Kidney capillary endothelial cell (primary cell): ENCODE results near the gene CHRM2.
"Not testable (repeated sequence)": the region's sequence is repeated elsewhere in the genome, so short reads cannot be mapped to it uniquely, and the experiment has no call there.

Experiments
- DNase-seq: peaks from one replicate; pipeline ENCODE4 v3.0.0-alpha.2; 2018; ENCODE audit warnings: low spot score

The CHRM2 gene

DNA sequence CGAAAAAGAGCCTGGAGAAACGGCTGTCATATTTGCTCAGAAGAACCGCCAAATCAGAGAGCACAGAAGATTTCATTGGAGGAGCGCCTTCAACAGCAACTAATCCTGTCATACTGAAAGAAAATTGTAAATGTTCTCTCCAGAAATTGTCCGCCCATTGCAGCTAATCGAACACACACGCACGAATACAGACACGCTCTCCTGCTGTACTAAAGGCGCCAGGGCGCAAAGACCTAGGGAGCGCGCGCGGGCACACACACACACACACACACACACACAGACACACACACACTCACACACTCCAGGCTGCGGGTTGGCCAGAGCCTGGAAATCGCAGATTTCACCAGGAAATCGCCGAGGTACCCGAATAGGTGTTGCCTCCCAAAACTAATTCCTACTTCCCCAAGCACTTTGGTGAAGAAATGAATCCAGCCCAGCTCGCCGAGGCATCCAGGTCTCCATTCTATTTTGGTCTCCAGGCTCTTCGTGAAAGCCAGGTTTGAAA, at the start of gene CHRM2:
CHRM2 (plus strand) TSS at position 157 of the 505 bp plus-strand sequence. CDS start 146,214 bp downstream, outside the sequence.
- no peak for DNase-seq

DNA sequence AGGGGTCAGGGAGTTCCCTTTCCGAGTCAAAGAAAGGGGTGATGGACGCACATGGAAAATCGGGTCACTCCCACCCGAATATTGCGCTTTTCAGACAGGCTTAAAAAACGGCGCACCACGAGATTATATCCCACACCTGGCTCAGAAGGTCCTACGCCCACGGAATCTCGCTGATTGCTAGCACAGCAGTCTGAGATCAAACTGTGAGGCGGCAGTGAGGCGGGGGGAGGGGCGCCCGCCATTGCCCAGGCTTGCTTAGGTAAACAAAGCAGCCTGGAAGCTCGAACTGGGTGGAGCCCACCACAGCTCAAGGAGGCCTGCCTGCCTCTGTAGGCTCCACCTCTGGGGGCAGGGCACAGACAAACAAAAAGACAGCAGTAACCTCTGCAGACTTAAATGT, 37.1 kb upstream of the CHRM2 start:
- not testable (repeated sequence) for DNase-seq

DNA sequence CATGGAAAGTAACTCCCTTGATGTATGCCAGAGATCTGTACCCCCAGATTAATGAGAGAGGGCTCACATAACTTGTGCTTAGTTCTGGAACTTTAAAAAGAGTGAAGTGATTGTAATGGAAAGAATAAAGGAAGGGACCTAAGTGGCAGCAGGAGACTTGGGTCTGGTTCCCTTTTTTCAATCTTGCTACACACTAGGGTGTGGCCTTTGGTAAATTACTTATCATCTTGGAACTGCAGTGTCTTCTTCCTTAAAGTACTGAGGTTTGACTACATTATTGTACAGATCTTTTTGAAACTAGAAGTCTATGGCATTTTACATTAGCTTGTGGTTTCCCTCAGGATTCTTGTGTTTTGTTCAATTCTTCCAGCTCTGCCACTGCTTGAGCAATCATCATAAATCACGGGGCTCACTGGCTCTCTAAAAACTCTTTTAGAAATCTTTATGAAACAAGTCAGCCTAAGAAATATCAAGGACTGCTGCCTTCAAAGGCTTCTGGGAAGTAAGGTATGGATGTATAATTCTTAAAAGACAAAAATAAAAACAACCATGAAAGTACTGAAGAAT, 22.5 kb upstream of the CHRM2 start:
- DNase-seq: no peak

DNA sequence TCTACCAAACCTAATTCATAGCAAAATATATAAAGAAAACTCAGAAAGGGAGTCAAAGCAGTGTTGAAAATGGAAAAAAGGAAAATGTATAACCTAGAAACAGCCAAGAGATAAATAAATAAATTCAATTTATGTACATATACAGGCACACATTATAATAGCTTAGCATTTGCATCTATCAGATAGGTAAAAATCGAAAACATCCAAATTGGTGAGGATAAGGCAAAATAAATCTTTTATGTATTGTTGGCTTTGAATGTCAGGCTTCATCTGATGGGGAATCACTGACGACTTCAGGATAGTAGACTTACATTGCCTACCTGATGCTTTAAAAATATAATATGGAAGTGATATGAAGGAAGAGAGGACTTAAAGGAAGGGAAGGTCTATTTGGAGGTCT, 20.6 kb upstream of the CHRM2 start:
- no peak for DNase-seq

DNA sequence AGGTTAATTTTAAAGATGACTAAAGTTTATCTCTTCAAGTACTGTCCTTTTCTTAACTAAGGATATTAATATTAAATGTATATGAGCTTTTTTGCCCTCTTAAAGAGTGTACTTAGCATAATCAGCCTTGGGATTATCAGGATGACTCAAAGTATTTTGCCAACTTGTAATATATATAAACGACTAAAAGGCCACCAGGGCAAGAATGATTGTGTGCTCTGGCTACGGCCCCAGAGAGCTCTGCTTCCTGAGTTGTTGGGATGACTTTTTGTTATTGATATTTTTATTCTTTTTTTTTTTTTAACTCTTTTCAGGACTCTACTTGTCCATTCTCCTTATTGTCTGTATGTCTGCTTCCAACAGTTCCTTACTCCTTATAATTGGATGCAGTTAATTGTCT, 14.8 kb upstream of the CHRM2 start:
- no peak for DNase-seq

DNA sequence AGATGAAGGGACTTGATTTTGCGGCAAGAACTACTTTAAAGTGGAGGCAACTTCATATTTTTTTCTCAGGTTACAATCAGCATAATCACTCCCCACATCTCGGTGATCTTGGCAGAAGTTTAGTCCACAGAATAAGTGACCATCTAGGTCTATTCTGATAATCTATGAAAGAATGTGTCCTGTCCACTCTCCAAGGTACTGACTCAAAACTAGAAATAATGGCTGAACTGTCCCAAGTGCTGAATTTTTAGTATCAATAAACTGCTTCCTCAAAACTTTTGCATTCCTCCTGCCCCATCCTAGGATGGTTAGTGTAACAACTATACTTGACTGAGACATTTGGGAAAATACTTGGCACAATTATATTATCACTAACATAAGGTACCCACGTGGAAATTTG, 10.9 kb upstream of the CHRM2 start:
- no peak for DNase-seq

DNA sequence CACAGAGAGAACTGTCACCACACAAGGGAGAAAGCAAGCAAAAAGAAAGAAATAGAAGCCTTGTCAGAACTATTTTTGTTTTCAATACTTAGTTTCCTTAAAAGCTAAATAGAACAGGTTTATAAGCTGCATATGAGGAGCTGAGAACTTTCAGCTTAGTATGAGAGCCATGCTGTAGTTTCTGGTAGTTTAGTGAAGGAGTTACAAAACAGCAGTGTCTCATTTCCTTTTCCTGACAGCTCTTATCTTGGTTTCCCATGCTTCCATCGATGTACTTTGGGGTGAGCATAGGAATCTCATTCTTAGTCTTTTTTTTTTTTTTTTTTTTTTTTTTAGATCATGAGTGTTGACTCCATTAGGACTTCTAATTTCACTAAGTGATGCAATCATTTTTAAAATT, 8.6 kb upstream of the CHRM2 start:
- DNase-seq: no peak

DNA sequence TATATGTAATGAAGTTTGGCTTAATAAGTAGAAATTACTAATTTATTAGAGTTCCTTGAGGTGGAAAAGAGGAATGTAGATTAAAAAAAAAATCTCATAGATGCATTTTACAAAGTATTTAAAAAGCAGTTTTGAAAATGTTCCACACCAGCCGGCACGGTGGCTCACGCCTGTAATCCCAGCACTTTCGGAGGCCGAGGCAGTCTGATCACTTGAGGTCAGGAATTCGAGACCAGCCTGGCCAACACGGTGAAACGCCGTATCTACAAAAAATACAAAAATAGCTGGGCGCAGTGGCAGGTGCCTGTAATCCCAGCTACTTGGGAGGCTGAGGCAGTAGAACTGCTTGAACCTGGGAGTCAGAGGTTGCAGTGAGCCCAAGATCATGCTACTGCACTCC, 3.2 kb upstream of the CHRM2 start:
- DNase-seq: no peak

DNA sequence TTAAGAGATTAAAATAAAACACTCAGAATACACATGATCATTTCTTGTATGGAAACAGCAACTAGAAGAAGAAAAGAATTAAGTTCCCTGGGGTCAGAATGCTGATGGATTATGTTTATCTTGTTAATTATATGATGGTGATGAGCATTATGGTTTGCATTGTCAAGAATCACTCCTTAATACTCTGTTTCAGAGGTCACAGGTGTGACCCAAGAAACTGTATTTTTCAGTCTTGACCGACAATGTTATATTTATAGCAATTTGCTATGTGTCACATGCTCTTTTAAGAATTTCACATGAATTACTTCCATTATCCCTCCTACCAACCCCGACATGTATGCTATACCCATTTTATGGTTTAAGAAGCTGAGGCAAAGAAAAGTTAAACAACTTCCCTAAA, 2.7 kb upstream of the CHRM2 start:
- DNase-seq: no peak

DNA sequence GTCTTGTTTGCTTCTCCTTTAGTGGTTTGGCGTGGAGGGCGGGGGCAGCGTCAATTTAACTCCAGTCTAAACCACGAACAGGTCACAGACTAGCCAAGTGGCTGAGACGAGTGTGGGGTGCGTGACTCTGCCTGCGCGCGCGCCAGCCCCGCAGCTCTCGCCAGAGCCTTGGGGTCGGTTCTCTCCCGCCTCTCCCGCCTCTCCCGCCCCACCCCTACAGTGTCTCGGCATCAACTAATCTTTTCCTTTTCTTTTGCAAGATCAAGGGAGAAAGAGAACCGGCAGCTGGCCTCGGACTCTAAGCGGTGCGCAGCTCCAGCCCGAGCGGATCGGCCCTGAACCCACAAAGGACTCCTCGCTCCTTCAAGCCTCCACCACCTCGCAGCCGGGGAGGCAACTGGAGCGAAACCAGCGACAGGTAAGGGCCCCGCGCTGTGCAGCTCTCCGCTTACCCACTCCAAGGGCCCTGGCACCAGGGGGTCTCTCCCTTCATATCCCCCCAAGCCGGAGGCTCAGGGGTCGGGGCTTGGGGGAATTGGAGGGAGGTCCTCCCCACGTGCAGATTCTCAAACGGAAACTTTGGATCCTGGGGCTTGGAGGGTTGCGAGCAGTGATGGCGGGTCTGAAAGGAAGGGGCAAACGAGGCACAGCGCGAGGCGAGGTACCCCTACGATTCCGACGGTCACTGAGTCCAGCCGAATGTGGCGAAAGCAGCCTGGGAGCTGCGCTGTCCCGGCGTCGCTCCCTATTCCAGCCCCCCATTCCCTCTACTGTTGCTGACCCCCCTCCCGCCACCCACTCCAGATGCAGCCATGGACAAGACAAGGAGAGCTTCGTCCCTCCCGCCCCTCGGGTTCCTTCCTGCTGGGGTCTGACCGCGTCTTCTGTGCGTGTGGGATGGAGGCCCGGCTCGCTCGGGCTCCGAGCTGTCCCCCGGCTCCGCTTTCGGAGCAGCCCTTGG, 829 bp downstream of the CHRM2 start:
- no peak for DNase-seq

DNA sequence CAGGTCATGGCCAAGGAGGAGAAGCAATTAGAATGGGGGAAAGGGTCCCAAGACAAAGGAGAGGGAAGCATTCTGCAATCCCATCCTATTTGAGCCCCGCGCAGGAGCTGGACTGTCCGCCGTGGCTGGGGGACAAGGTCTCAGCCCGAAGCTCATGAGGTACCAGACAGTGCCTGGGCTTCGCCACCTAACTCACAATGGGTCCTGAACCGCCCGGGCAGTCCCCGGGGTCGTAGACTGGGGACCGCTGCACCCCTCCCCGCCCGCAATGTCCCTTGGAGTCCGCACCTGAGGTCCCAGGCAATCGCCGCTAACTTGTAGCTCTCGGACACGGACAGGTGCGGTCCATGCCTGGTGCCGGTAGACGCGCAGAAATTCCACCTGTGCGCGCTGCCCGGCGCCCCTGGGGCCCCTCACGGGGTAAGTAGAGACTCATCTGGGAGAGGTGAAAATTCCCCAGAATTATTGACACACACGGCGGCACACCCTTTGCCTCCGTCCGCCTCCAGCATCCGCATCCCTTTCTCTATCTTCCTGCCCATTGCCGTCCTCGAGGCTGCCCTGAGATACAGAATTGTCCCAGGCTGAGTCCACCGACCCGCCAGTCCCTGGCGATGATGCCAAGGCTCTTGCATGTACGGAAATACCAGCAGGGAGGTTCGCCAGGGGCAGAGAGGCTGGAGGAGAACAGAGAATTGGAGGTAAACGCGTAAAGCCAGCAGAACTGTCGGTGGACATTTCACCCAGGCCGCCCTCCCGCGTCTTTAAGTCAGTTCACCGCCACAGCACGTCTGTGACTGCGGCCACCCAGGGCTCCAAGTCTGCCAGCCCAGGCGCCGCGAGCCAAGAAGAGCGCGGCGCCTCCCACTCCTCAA, 1.8 kb downstream of the CHRM2 start:
- no peak for DNase-seq

DNA sequence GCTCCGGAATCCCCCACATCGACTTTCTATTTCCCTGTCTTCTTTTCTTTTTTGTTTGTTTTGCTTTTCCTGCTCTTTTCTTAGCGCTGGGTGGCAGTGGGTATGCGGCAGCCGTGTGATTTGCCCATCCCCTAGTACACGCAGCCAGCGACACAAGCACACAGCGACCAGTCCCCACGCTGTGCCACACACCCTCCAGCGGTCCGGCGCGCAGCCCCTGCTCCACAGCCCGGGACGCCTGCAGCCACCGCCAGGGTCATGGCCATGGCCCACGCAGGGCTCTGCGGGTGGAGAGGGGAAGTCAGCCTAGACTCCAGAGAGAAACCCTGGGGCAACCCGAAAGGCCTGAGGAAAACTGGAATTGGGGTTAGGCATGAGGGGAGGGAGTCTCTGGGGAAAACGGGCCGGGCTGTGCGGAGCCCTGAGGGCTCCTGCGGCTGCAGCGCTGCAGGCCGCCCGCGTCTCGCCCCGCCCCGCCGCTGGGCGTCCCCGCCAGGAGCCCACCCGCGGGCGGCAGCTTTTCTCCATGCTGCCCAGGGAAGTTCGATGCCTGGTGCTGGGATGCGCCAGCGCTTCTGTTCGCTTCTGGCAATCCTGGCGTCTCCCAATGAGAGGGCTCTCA, 2.5 kb downstream of the CHRM2 start:
- no peak for DNase-seq

DNA sequence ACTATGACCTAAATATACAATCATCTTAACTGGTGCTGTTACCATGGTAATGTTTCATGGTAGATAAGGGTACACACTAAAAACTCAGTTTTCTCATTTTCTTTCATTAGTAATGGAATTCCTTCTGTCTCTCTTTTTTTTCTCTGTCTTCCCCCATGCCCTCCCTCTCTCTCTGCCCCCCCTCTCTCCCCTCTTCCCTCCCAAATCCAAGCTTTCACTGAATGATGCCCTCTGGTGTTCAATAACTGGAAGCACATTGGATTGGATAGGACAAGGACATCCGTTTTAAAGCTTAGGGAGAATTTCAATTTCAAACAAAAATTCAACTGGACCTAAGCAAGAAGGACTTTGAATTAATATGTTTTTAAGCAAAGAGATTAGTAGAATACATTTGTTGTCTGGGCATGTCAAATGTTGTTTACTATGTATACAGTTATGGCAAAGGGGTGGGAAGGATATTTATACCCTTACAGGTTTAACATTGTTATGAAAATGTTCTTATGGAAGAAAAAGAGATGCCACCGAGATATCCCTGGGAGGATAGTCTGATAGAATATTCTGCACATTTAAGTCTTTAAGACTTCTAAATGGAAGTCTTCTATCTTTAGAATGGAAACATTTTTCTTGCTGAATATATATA, 6.1 kb downstream of the CHRM2 start:
- DNase-seq: no peak

DNA sequence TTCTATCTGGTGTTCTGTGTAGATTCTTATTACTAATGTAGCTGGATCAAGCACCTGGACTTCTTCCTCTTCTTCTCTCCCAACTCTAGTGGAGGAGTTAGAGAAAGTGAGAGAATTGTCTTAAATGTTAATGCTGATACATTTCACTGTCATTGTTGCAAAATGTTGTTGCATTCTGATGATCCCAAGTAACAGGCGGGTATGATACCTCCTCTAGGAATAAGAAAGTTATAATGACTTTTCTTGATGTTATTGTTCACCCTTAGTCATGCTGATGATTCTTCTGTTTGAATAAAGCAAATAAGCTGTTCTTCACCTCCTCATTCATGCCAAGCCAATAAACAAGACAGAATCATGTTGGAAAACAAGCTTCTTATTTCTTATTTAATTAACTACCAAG, 9.1 kb downstream of the CHRM2 start:
- no peak for DNase-seq

DNA sequence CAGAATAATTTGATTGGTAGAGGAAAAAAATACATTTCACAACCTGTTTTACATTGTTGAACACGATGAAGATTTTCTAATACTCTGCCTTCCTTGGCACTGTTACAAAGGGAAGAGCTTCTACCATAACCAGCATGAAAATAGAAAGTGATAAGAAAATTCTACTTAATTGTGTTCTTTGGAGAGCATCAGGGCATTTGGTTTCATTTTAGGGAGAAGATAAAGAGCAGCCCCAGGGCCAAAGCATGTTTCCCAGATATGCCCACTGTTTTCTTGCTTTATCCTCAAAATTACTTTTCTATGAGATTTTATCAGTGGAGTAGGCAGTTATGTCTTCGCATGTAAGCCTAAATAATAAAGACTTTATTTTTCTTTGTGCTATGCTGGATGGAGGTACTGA, 9.5 kb downstream of the CHRM2 start:
- DNase-seq: no peak

DNA sequence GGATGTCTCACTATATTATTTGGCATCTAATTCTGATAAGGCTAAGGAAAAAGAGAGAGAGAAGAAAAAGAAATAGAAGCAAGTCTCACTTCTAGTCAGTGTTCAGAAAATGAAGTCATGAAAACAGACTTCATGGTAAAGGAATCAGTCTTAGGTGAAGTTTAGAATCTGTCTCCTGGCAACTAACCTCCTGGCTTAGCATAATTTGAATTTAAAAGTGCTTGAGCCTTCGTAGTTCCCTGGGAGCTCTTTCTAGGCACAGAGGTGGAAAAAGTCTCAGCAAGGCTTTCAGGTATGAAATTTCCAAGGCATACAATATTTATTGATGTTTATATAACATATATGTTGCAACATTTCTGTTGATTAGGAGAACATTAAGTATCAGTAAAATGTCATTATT, 10.4 kb downstream of the CHRM2 start:
- DNase-seq: no peak

DNA sequence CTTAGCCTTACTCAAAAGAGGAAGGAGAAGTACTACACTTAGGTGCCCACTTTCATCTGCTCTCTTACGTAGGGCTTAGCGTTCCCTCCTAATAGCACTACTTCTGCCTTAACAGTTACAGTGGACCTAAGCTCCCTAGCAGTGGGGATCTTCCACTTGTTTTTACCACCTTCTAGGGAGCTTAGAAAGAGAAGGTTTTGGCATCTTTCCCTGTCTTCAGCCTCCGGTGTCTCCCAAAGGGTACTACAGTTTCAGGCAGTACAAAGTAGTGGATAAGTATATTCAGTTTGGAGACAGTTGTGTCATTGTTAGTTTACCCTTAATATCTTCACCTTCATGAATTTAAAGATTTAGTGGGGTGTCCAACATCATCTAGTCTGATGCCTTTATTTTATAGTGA, 14.6 kb downstream of the CHRM2 start:
- no peak for DNase-seq

DNA sequence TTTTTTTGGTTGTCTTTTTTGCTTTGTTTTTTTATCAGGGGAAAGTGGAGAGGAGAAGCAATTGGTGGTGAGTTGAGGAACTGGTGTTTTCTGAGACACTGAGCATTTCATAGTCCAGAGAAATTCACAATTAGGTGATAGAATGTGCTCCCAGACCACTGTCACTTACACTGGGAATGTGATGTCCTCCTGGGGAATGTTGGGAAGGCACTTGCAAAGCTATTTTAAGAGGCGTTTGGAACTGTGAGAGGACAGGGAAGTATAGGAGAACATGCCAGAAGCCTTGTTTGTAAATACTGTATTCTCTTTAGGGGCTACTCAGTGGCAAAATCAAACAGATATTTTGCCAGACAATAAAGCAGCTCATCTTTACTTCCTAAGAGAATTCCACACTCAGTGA, 16.0 kb downstream of the CHRM2 start:
- no peak for DNase-seq

DNA sequence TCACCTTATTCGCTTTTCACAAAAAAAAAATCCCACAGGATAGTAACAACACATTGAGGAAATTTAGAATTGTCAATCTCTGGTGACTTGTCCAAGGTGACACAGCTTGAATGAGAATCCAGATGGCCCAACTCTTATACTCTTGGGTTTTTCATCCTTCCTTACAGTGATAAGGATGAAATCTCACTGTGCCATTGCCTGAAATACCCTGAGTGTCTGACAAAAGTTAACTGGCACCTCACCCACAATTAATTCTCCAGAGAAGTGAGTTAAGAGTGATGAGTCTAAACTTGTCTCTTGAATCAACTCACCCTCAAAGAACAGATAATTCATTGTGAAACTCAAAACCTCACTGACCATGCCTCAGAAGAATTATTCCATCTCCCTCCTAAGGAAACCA, 18.9 kb downstream of the CHRM2 start:
- no peak for DNase-seq

DNA sequence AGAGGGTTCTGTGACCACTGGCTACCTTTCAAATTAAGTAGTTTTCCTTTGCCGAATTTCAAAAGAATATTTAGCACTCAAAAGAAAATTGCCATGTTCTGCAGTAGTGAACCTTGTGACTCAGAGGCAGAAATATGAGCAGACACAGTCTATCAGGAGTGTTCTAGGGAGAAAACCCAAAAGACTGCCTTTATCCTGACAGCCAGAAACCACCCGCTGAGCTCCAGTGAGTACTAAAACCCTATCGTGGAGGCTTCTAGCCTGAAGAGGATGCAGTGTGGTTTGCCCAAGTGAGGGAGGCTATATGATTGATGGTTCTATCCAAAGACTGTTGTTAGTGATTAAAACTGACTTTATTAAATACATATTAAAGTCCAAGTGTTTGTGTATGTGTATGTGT, 21.9 kb downstream of the CHRM2 start:
- no peak for DNase-seq

DNA sequence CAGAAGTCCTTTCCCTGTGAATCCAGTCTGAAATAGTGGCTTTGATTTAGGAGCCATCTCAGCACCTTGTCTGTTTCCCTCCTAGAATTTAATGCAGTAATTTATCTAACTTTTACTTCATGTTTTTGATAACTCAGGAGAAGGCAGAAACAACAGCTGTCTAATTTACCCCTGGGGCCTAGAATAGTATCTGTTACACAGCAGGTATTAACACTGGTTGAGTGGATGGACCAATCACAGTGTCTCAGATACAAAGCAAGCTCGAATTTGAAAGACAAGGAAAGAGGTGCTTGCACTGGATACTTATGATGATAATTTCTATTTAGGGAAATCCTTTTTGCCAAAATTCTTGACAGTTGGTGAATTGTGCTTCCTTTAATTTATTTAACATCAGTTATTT, 23.4 kb downstream of the CHRM2 start:
- no peak for DNase-seq

DNA sequence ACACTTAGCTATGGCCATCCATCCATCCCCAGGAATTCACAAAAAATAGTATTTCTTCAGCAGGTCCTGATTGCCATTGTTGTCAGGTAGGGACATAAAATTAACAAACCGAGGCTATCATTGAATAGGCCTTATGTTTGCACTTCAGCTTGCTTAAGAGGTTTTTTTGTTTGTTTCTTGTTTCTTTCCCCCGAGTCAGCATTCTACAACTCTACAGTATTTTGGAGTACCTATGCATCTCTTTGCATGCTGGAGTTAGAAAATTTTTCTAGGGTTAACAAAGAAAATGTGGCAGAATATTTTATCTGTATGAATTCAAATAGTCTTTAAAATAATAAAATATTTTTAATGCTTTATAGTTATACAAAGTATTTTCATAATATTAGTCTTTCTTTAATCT, 26.3 kb downstream of the CHRM2 start:
- no peak for DNase-seq
